KG1 (cell line): ENCODE results near the gene TRANK1.
"Not testable (repeated sequence)": the region's sequence is repeated elsewhere in the genome, so short reads cannot be mapped to it uniquely, and the experiment has no call there.

ENCODE experiments used
- DNase-seq: peaks from one replicate; lab custom pipeline; 2025; lab: John Stamatoyannopoulos, UW

Gene TRANK1

GRCh38 chr3:36944641-36945270 is at the start of gene TRANK1:
TSS of gene TRANK1 (minus strand) at chr3:36945054. CDS start at chr3:36944809, 245 bp downstream.
- no peak for DNase-seq

GRCh38 chr3:36993326-36994283 is 48.8 kb upstream of the TRANK1 start, which contains the start of gene MLH1:
TSS of gene MLH1 (plus strand) at chr3:36993518. CDS start at chr3:36993548, 30 bp downstream.
- DNase-seq, result no peak

- DNase-seq, result no peak
Measured at GRCh38 chr3:36992806-36993325, 48.0 kb upstream of the TRANK1 start, which contains the start of gene EPM2AIP1. TSS of gene EPM2AIP1 (minus strand) at chr3:36993131. CDS start at chr3:36993077, 54 bp downstream.

- no peak for DNase-seq
Measured at GRCh38 chr3:36991923-36992805, 47.3 kb upstream of the TRANK1 start.

GRCh38 chr3:36991147-36991546 is 46.3 kb upstream of the TRANK1 start:
- no peak for DNase-seq

GRCh38 chr3:36989568-36989967 is 44.7 kb upstream of the TRANK1 start:
- DNase-seq, result no peak

- DNase-seq, result no peak
Measured at GRCh38 chr3:36989005-36989404, 44.2 kb upstream of the TRANK1 start.

- no peak for DNase-seq
Measured at GRCh38 chr3:36988356-36988755, 43.5 kb upstream of the TRANK1 start.

GRCh38 chr3:36981006-36981405 is 36.2 kb upstream of the TRANK1 start:
- DNase-seq, result no peak

GRCh38 chr3:36973139-36973538 is 28.3 kb upstream of the TRANK1 start:
- DNase-seq, result no peak

GRCh38 chr3:36972163-36972562 is 27.3 kb upstream of the TRANK1 start:
- DNase-seq, result no peak

- DNase-seq, result peak; percentile 71
Measured at GRCh38 chr3:36969540-36970432, 24.9 kb upstream of the TRANK1 start.

- DNase-seq, result no peak
Measured at GRCh38 chr3:36969085-36969484, 24.2 kb upstream of the TRANK1 start.

- no peak for DNase-seq
Measured at GRCh38 chr3:36965440-36965839, 20.6 kb upstream of the TRANK1 start.

GRCh38 chr3:36964817-36965216 is 20.0 kb upstream of the TRANK1 start:
- no peak for DNase-seq

GRCh38 chr3:36964331-36964730 is 19.5 kb upstream of the TRANK1 start:
- no peak for DNase-seq

- not testable (repeated sequence) for DNase-seq
Measured at GRCh38 chr3:36963008-36963407, 18.2 kb upstream of the TRANK1 start.

- DNase-seq, result no peak
Measured at GRCh38 chr3:36960502-36960901, 15.6 kb upstream of the TRANK1 start.

- no peak for DNase-seq
Measured at GRCh38 chr3:36959821-36960220, 15.0 kb upstream of the TRANK1 start.

- DNase-seq, result no peak
Measured at GRCh38 chr3:36957862-36958686, 13.2 kb upstream of the TRANK1 start.
